Measurements from ENCODE around the gene ATOH8.
"Not testable (repeated sequence)": the region's sequence is repeated elsewhere in the genome, so short reads cannot be mapped to it uniquely, and the experiment has no call there.

The ATOH8 gene

GRCh38 chr2:85810371-85811179, 56.8 kb downstream of the ATOH8 start:
- no peak for DNase-seq

GRCh38 chr2:85811180-85812093, 57.6 kb downstream of the ATOH8 start:
- no peak for DNase-seq

- DNase-seq, result no peak
These were observed 58.4 kb downstream of the ATOH8 start for GRCh38 chr2:85812094-85812735.

- DNase-seq, result no peak
These were observed 59.6 kb downstream of the ATOH8 start for GRCh38 chr2:85813211-85813981.

GRCh38 chr2:85813982-85814801, 60.4 kb downstream of the ATOH8 start:
- DNase-seq, result peak; percentile 83

GRCh38 chr2:85814802-85815550, 61.2 kb downstream of the ATOH8 start:
- no peak for DNase-seq

- no peak for DNase-seq
These were observed 66.2 kb downstream of the ATOH8 start for GRCh38 chr2:85819811-85820510.

GRCh38 chr2:85822766-85823165, 69.0 kb downstream of the ATOH8 start:
- no peak for DNase-seq

- DNase-seq, result no peak
These were observed 70.2 kb downstream of the ATOH8 start for GRCh38 chr2:85823951-85824350.

- peak; percentile 88 for DNase-seq
These were observed 73.4 kb downstream of the ATOH8 start for GRCh38 chr2:85826990-85827878.

- DNase-seq, result no peak
These were observed 74.2 kb downstream of the ATOH8 start for GRCh38 chr2:85827879-85828569.

GRCh38 chr2:85828725-85829124, 74.9 kb downstream of the ATOH8 start:
- DNase-seq, result no peak

GRCh38 chr2:85829394-85829793, 75.6 kb downstream of the ATOH8 start:
- not testable (repeated sequence) for DNase-seq

- DNase-seq, result no peak
These were observed 76.9 kb downstream of the ATOH8 start for GRCh38 chr2:85830645-85831044.

GRCh38 chr2:85831735-85832134, 77.9 kb downstream of the ATOH8 start:
- DNase-seq, result no peak

GRCh38 chr2:85834466-85834865, 80.7 kb downstream of the ATOH8 start:
- DNase-seq, result no peak

Measured in NCI-H1694 treated with DMSO at 0.1 percent for 48 hours (cell line).